CD14-positive monocyte (primary cell): Measurements from ENCODE around the gene SMAD6. TPM values are rescaled to one million over a fixed set of nuclear protein-coding genes. Genes with fewer than 3 reads are reported as not detected.

Experiments
- DNase-seq, 3 donors: peaks; one replicate each; pipeline ENCODE4 v3.0.0-alpha.2; 2011 to 2022
- H2AFZ ChIP-seq: 2 replicates; pipeline ENCODE4 v1.6.0; 2012; ENCODE audit warnings: mild to moderate bottlenecking, low read depth, low read length, inconsistent platforms; ENCODE audit not compliant: insufficient read depth, poor library complexity, severe bottlenecking
- H3K27ac ChIP-seq, 2 donors: 1 replicate in 1 of 2; 2 replicates in 1 of 2; pipeline ENCODE4 v1.5.1; 2012 to 2013; ENCODE audit warnings: low read length in 2 of 2, control low read depth in 1 of 2, inconsistent platforms in 1 of 2, low read depth in 1 of 2, mild to moderate bottlenecking in 1 of 2
- H3K27me3 ChIP-seq, 2 donors: one replicate each; pipeline versions ENCODE4 v1.6.0 to v1.6.1; 2011 to 2013; ENCODE audit warnings: low read length in 2 of 2; ENCODE audit not compliant: control insufficient read depth in 2 of 2, insufficient read depth in 2 of 2
- H3K36me3 ChIP-seq, 2 donors: replicated peaks in 1 of 2; 1 replicate in 1 of 2; 2 replicates in 1 of 2; pipeline versions ENCODE4 v1.5.1 to v1.6.1; 2012 to 2013; ENCODE audit warnings: low read length in 2 of 2, control low read depth in 1 of 2, inconsistent platforms in 1 of 2, mild to moderate bottlenecking in 1 of 2; ENCODE audit not compliant: insufficient read depth in 2 of 2, control insufficient read depth in 1 of 2
- H3K4me1 ChIP-seq, 2 donors: 1 replicate in 1 of 2; 2 replicates in 1 of 2; pipeline versions ENCODE4 v1.5.1 to v1.6.1; 2012 to 2013; ENCODE audit warnings: low read length in 2 of 2, control low read depth in 1 of 2, inconsistent platforms in 1 of 2, mild to moderate bottlenecking in 1 of 2, moderate library complexity in 1 of 2; ENCODE audit not compliant: insufficient read depth in 2 of 2, control insufficient read depth in 1 of 2
- H3K4me2 ChIP-seq: replicated peaks from 2 replicates; pipeline ENCODE3; 2012; ENCODE audit warnings: low read length, moderate library complexity, mild to moderate bottlenecking; ENCODE audit not compliant: poor library complexity, severe bottlenecking; ENCODE audit errors: extremely low read depth
- H3K4me3 ChIP-seq, 3 experiments: fragments of 200-600 bp in 1 of 3; sonication (generic) in 1 of 3; replicated peaks in 1 of 3; 1 replicate in 2 of 3; 2 replicates in 1 of 3; pipeline ENCODE4 v1.5.1; 2011 to 2013; ENCODE audit warnings: low read length in 3 of 3, mild to moderate bottlenecking in 3 of 3, control low read depth in 2 of 3, low read depth in 2 of 3, inconsistent platforms in 1 of 3, moderate library complexity in 1 of 3
- H3K79me2 ChIP-seq: 2 replicates; pipeline ENCODE4 v1.6.0; 2012; ENCODE audit warnings: mild to moderate bottlenecking, control low read depth, inconsistent platforms, low read length, moderate library complexity; ENCODE audit not compliant: insufficient read depth
- H3K9ac ChIP-seq: 2 replicates; pipeline ENCODE4 v1.6.0; 2017; ENCODE audit warnings: low read length, mild to moderate bottlenecking; ENCODE audit not compliant: insufficient read depth, poor library complexity, severe bottlenecking
- H3K9me3 ChIP-seq, 2 donors: replicated peaks in 1 of 2; 1 replicate in 1 of 2; 2 replicates in 1 of 2; pipeline versions ENCODE4 v1.5.1 to v1.6.1; 2012 to 2013; ENCODE audit warnings: low read length in 2 of 2, control low read depth in 1 of 2; ENCODE audit not compliant: control insufficient read depth in 1 of 2, insufficient read depth in 1 of 2
- H4K20me1 ChIP-seq: 2 replicates; pipeline ENCODE4 v1.6.0; 2012; ENCODE audit warnings: mild to moderate bottlenecking, low read length, control low read depth, moderate library complexity; ENCODE audit not compliant: insufficient read depth
- H3K27ac Mint-ChIP-seq, 7 donors: one replicate each; pipeline ENCODE4 v1.8.0; 2020; ENCODE audit warnings: mild to moderate bottlenecking in 7 of 7, mixed read lengths in 7 of 7, moderate library complexity in 6 of 7, inconsistent platforms in 2 of 7
- H3K27me3 Mint-ChIP-seq, 3 donors: one replicate each; pipeline ENCODE4 v1.8.0; 2021 to 2022; ENCODE audit warnings: low read depth in 3 of 3, mild to moderate bottlenecking in 3 of 3, mixed read lengths in 3 of 3, moderate library complexity in 3 of 3, inconsistent platforms in 1 of 3
- H3K36me3 Mint-ChIP-seq, 2 donors: one replicate each; pipeline ENCODE4 v1.8.0; 2020; ENCODE audit warnings: mixed read lengths in 2 of 2, inconsistent platforms in 1 of 2, mild to moderate bottlenecking in 1 of 2
- H3K4me1 Mint-ChIP-seq: one replicate; pipeline ENCODE4 v1.8.0; 2020; ENCODE audit warnings: mild to moderate bottlenecking, mixed read lengths
- H3K4me3 Mint-ChIP-seq, 2 donors: one replicate each; pipeline ENCODE4 v1.8.0; 2020; ENCODE audit warnings: mild to moderate bottlenecking in 2 of 2, mixed read lengths in 2 of 2, moderate library complexity in 1 of 2
- H3K9me3 Mint-ChIP-seq, 7 donors: one replicate each; pipeline ENCODE4 v1.8.0; 2020 to 2022; ENCODE audit warnings: mixed read lengths in 7 of 7, mild to moderate bottlenecking in 6 of 7, moderate library complexity in 6 of 7, inconsistent platforms in 2 of 7
- CTCF ChIP-seq: fragments of 200-600 bp; IDR thresholded peaks from one replicate; pipeline ENCODE4 v1.8.0; 2022; ENCODE audit warnings: antibody characterized with exemption, mild to moderate bottlenecking
- WGBS: methylation state at CpG from one replicate; pipeline ENCODE4 v1.1.5; 2013; ENCODE audit warnings: missing lambda C conversion rate; ENCODE audit not compliant: insufficient coverage; 5-methylcytosine and 5-hydroxymethylcytosine counted together
- intact Hi-C, 2 donors: fragments of 100-400 bp; cut with micrococcal nuclease; formaldehyde crosslinking; loops; one replicate each; pipeline versions ENCODE4 v1.15.0 to v1.15.1; 2023
- polyA plus RNA-seq, 3 donors: library from polyadenylated mRNA; depleted of rRNA in 1 of 3; unstranded in 2 of 3; stranded (reverse) in 1 of 3; fragments of 300-500 nt in 2 of 3; fragments of >200 nt in 1 of 3; fragmentation: Illumina TruSeq in 2 of 3; gene quantifications; 1 replicate in 2 of 3; 2 replicates in 1 of 3; pipeline ENCODE4 v1.2.3, GENCODE V29; 2012 to 2021

Gene SMAD6
- polyA plus RNA-seq, 3 donors: 0.31 TPM; not detected in 2

- 96% methylated on average over 3 of the region's 3 CpGs for WGBS
- intact Hi-C loops: no loop called here
- no peaks in the 10 kb centered on the region for H3K9me3 ChIP-seq
- H3K27me3 ChIP-seq: no peaks in the 10 kb centered on the region
- H3K79me2 ChIP-seq: no peaks in the 10 kb centered on the region
- Mint-ChIP-seq H3K27ac (no peak overlapping the region), H3K27me3 (peaks cover 0 to 2% (median 0%) of the 10 kb centered on the region in 3 donors), H3K9me3 (peaks cover 0 to 2% (median 0%) of the 10 kb centered on the region in 7 donors), H3K36me3 (no peaks in the 10 kb centered on the region), H3K4me3 (no peak overlapping the region), H3K4me1 (peaks cover 3% of the 10 kb centered on the region)
- DNase-seq: no peak
- H3K4me2 ChIP-seq: no peak overlapping the region
- TF ChIP-seq CTCF: no peak
- H3K4me3 ChIP-seq: no peak overlapping the region
- H3K27ac ChIP-seq: no peak overlapping the region
- no peak overlapping the region for H2AFZ ChIP-seq
- no peaks in the 10 kb centered on the region for H4K20me1 ChIP-seq
- H3K9ac ChIP-seq: no peak overlapping the region
- H3K36me3 ChIP-seq: no peaks in the 10 kb centered on the region
- peaks cover 2 to 3% of the 10 kb centered on the region in 2 donors for H3K4me1 ChIP-seq
These were observed 123.1 kb downstream of the SMAD6 start for GRCh38 chr15:66825139-66825538.

- Histone ChIP-seq H3K9ac (no peak overlapping the region), H3K27ac (no peak overlapping the region), H3K4me3 (no peak overlapping the region), H3K4me1 (peaks cover 8 to 9% of the 10 kb centered on the region in 2 donors), H2AFZ (no peak overlapping the region), H3K27me3 (no peaks in the 10 kb centered on the region), H3K4me2 (no peak overlapping the region), H3K9me3 (no peaks in the 10 kb centered on the region), H3K79me2 (no peaks in the 10 kb centered on the region), H3K36me3 (no peaks in the 10 kb centered on the region), H4K20me1 (no peaks in the 10 kb centered on the region)
- Mint-ChIP-seq H3K27me3 (no peaks in the 10 kb centered on the region), H3K9me3 (peaks cover 0 to 2% (median 0%) of the 10 kb centered on the region in 7 donors), H3K27ac (no peak overlapping the region), H3K4me1 (peaks cover 8% of the 10 kb centered on the region), H3K36me3 (no peaks in the 10 kb centered on the region), H3K4me3 (no peak overlapping the region)
- 98% methylated on average over 6 of the region's 7 CpGs for WGBS
- intact Hi-C loops: no loop called here
- no peak for TF ChIP-seq CTCF
- DNase-seq: no peak
These were observed 123.7 kb downstream of the SMAD6 start for GRCh38 chr15:66825731-66826130.
